Measurements from ENCODE around the gene C11orf16.
"Not testable (repeated sequence)": the region's sequence is repeated elsewhere in the genome, so short reads cannot be mapped to it uniquely, and the experiment has no call there.

Gene C11orf16

GRCh38 chr11:8881585-8881984, 51.2 kb downstream of the C11orf16 start:
- not testable (repeated sequence) for DNase-seq

DNA sequence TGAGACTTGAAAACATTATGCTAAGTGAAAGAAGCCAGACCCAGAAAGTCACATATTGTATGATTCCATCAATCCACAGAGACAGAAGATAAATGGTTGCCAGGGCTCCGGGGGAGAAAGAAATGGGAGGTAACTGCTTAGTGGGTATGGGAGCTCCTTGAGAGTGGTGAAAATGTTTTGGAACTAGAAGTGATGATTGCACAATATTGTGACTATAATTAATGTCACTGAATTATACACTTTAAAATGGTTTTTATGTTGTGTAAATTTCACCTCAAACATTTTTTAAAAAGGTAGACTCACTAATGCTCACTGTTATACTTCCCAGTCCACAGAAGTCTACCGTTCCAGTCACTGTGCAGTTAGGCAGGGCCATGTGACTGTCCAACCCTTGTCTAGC, 54.0 kb downstream of the C11orf16 start:
- DNase-seq, result no peak

DNA sequence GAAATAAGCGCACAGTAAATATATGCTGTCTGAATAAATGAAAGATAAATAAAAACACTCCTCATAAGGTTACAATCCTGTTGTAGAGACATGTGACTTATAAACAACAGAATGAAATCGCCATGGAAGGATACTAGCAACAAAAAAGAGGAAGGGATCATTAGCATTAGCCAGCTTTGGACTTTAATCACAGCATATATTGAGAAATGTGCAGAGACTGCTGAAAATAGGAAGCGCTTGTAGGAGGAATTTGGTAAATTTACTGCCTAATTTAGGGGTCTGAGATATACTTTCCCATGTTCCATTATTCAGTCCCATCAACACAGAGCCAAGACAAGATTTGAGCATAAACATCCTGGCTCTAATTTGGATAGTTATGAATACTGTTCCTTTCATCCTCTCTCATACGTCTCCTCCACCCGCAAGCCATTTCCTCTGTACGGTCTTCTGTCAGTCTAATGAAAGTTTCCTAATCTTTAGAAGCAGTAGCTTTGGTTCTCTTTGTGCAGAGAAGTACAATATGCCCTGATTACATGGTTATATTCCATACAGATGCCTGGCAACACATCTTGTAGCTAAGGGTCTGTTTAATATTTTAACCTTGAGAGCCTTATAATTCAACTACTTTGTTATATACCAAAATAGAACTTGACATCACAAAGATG, 58.9 kb downstream of the C11orf16 start:
- DNase-seq, result no peak

DNA sequence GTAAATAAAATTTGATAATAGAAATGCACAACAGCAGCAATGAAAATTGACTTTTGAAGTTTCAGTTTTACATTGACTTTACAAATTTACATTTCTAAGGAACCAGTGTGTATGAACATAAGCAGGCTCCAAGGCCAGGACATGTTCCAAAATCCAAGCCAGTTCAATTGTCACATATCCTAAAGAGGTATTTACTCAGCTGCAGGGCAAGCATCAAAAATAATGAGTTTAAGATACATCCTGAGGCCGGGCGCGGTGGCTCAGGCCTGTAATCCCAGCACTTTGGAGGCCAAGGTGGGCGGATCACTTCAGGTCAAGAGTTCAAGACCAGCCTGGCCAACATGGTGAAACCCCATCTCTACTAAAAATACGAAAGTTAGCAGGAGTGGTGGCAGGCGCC, 60.8 kb downstream of the C11orf16 start:
- DNase-seq, result peak in 1 of 2 experiments; percentile 19

GRCh38 chr11:8871171-8871775, 61.5 kb downstream of the C11orf16 start:
- DNase-seq, result peak; percentile 24 to 35

DNA sequence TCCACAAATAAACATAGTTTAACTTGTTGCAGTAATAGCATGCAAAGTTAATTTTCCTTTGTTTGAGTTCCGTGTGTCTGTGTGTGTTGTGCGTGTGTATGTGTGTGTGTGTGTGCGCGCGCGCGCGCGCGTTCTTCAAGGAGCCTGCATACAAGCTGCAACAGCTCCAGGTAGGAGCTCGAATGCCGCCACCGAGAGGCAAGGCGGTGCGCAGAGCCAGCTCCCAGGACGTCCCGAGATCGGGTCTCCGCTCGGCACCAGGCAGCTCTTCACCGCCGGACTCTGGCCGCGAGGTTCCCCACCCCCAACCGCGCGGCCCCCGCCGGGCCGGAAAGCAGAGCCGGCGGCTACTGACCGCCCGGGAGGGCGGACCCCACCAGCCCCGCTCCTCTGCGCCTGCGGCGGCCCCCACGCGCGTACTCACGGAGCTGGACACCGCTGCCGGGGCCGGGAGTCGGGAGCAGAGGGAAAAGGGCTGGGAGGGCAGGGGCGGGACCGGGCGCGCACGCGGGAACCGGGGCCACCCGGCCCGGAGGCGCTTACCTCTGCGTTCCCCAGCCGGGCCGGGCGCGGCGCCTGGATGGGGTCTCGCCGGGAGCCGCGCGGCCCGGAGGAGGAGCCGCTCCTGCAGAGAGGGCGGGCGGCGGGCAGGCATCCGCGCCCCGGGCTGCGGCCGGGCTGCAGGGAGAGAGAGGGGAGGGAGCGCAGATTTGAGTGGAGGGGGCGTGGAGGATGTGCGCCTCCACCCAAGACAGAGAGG, 62.2 kb downstream of the C11orf16 start:
- peak; percentile 30 to 51 for DNase-seq

Measured in NCI-H2081 (cell line).